ENCODE measurements around the gene NHS. TPM values are rescaled to one million over a fixed set of nuclear protein-coding genes. Genes with fewer than 3 reads are reported as not detected.

The NHS gene
- total RNA-seq, 4 donors from 2014 or later: 0.88 to 9.1 (median 2.5) TPM

GRCh38 chrX:17725181-17725580 lies 350.2 kb downstream of the NHS start:
- Histone ChIP-seq H3K36me3 (no peaks in the 10 kb centered on the region), H3K27me3 (no peaks in the 10 kb centered on the region), H3K9me3 (no peaks in the 10 kb centered on the region), H3K27ac (no peak overlapping the region), H3K4me3 (no peak overlapping the region), H3K4me1 (no peaks in the 10 kb centered on the region)
- TF ChIP-seq CTCF (IDR thresholded peaks at IDR 0.05): no peak
- no peak for TF ChIP-seq POLR2A (IDR thresholded peaks at IDR 0.05)
- DNase-seq: no peak

GRCh38 chrX:17732138-17732783 lies 357.3 kb downstream of the NHS start:
- no peaks in the 10 kb centered on the region for H3K9me3 ChIP-seq
- no peak overlapping the region for H3K27ac ChIP-seq
- H3K4me3 ChIP-seq: no peak overlapping the region
- no peaks in the 10 kb centered on the region for H3K27me3 ChIP-seq
- H3K4me1 ChIP-seq: no peaks in the 10 kb centered on the region
- DNase-seq: no peak
- no peaks in the 10 kb centered on the region for H3K36me3 ChIP-seq
- TF ChIP-seq POLR2A (IDR thresholded peaks at IDR 0.05) (no peak), CTCF (IDR thresholded peaks at IDR 0.05) (no peak)

- no peaks in the 10 kb centered on the region for H3K9me3 ChIP-seq
- TF ChIP-seq POLR2A (IDR thresholded peaks at IDR 0.05): no peak
- TF ChIP-seq CTCF (IDR thresholded peaks at IDR 0.05): no peak
- H3K27me3 ChIP-seq: no peaks in the 10 kb centered on the region
- peak overlapping the region in 1 of 4 donors; percentile 43 for H3K4me3 ChIP-seq
- H3K27ac ChIP-seq: peak overlapping the region in 1 of 4 donors; percentile 97
- no peak for DNase-seq
- no peaks in the 10 kb centered on the region for H3K4me1 ChIP-seq
- no peaks in the 10 kb centered on the region for H3K36me3 ChIP-seq
These were observed 360.4 kb downstream of the NHS start for GRCh38 chrX:17735406-17735805.

GRCh38 chrX:17736478-17736855 lies 361.5 kb downstream of the NHS start:
- Histone ChIP-seq H3K27ac (peak overlapping the region; percentile 44 to 97 (median 78)), H3K27me3 (no peaks in the 10 kb centered on the region), H3K36me3 (no peaks in the 10 kb centered on the region), H3K4me3 (peak overlapping the region; percentile 30 to 43 (median 37)), H3K4me1 (no peaks in the 10 kb centered on the region), H3K9me3 (no peaks in the 10 kb centered on the region)
- DNase-seq: no peak
- TF ChIP-seq POLR2A (IDR thresholded peaks at IDR 0.05) (no peak), CTCF (IDR thresholded peaks at IDR 0.05) (no peak)

DNA sequence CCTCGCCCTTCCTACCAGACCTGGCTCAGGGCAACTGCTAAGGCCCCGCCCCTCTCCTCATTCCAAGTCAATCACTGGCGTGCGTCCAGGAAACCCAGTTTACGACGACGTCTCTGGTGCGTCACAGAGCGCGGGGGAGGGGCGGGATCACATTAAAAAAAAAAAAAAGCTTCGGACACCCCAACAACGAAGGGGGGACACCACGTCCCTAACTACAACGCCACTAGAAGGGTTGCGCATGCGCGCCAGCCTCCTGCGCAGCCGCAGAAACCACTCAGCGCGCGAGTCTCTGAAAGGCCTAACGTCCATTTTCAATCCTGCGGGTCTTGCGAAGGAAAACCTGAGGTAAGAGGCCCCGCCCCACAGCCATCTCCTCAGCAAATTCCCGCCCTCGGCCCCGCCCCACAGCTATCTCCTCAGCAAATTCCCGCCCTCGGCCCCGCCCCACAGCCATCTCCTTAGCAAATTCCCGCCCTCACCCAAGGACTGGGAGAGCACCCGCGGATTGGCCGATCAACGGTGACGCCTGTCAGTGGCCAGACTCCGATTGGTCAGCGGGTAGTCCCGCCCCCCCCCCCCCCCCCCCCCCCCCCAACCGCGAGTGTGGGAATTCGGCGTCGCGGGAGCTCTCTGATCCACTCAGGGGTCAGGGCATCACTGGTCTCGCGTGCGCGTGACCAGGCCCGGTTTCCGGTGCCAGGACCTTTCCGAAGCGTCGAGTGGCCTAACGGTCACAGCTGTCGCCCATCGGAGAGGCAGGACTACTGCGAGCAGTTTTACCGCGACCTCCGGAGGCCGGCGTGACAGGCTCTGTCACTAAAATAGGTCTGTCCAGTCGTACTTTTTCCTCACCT lies 362.1 kb downstream of the NHS start, which contains the start of gene SCML1:
Gene SCML1, plus strand, starts transcription at position 638 of the 854 bp plus-strand sequence. CDS start 6,694 bp downstream, outside the sequence.
- peak within 1 kb of the TSS; percentile 44 to 97 (median 88) for H3K27ac ChIP-seq
- H3K9me3 ChIP-seq: no peaks in the 10 kb centered on the region
- H3K27me3 ChIP-seq: no peaks in the 10 kb centered on the region
- DNase-seq: peak; percentile 87 to 97 (median 94)
- no peaks in the 10 kb centered on the region for H3K36me3 ChIP-seq
- TF ChIP-seq POLR2A (IDR thresholded peaks at IDR 0.05) (peak; percentile 40 to 61), CTCF (IDR thresholded peaks at IDR 0.05) (no peak)
- peak within 1 kb of the TSS; percentile 34 to 64 (median 48) for H3K4me3 ChIP-seq
- H3K4me1 ChIP-seq: no peaks in the 10 kb centered on the region
